Upper lobe of left lung (tissue), 6 donors: ENCODE results near the gene SLC26A11. TPM values are rescaled to one million over a fixed set of nuclear protein-coding genes. Genes with fewer than 3 reads are reported as not detected.

Source experiments
- ATAC-seq, 2 donors: fragments of 200-7000 bp; cut with Tn5 transposase; one replicate each; pipeline ENCODE4 v1.9.1; 2022; ENCODE audit warnings: mild to moderate bottlenecking in 2 of 2, moderate library complexity in 2 of 2; ENCODE audit not compliant: low FRiP score in 2 of 2
- DNase-seq, 2 donors: peaks; one replicate each; pipeline ENCODE4 v3.0.0-alpha.2; 2019 to 2020
- H3K27ac ChIP-seq, 4 donors: fragments of 200-600 bp; sonication (generic); one replicate each; pipeline ENCODE4 v1.5.1; 2016 to 2019
- H3K27me3 ChIP-seq, 4 donors: fragments of 200-600 bp; sonication (generic); one replicate each; pipeline ENCODE4 v1.5.1; 2017 to 2019
- H3K36me3 ChIP-seq, 4 donors: fragments of 200-600 bp; sonication (generic); one replicate each; pipeline ENCODE4 v1.5.1; 2016 to 2019
- H3K4me1 ChIP-seq, 4 donors: fragments of 200-600 bp; sonication (generic); one replicate each; pipeline ENCODE4 v1.5.1; 2018 to 2019
- H3K4me3 ChIP-seq, 4 donors: fragments of 200-600 bp; sonication (generic); one replicate each; pipeline ENCODE4 v1.5.1; 2017 to 2019; ENCODE audit warnings: mild to moderate bottlenecking in 2 of 4, moderate library complexity in 1 of 4
- H3K9me3 ChIP-seq, 4 donors: fragments of 200-600 bp; sonication (generic); one replicate each; pipeline ENCODE4 v1.5.1; 2018 to 2019
- EP300 ChIP-seq, 4 donors: sonication (generic); formaldehyde crosslinking; IDR thresholded peaks; one replicate each; pipeline ENCODE4 v1.5.1; 2017; ENCODE audit warnings: antibody characterized with exemption in 4 of 4, control low read depth in 2 of 4
- POLR2A ChIP-seq, 4 donors: fragments of 450-650 bp; IDR thresholded peaks; one replicate each; pipeline ENCODE4 v1.5.1; 2016 to 2017; ENCODE audit warnings: antibody characterized with exemption in 4 of 4, mild to moderate bottlenecking in 2 of 4
- POLR2AphosphoS5 ChIP-seq, 2 donors: sonication (generic); formaldehyde crosslinking; IDR thresholded peaks; one replicate each; pipeline ENCODE4 v1.5.1; 2017; ENCODE audit warnings: antibody characterized with exemption in 2 of 2
- WGBS, 2 donors: methylation state at CpG; one replicate each; pipeline ENCODE4 v1.1.5; 2017 to 2018; 5-methylcytosine and 5-hydroxymethylcytosine counted together
- total RNA-seq, 6 donors: library from RNA; depleted of rRNA in 4 of 6; stranded (reverse); fragments of >200 nt in 4 of 6; gene quantifications; one replicate each; pipeline versions ENCODE4 v1.1.0 to v1.2.1, GENCODE V29; 2016 to 2021
- TF ChIP-seq, protein P1 (sequence below), 6 experiments: fragments of 450-650 bp in 4 of 6; fragments of 200-600 bp in 2 of 6; sonication (generic) in 2 of 6; IDR thresholded peaks; one replicate each; pipeline ENCODE4 v1.5.1; 2016 to 2019; ENCODE audit warnings: antibody characterized with exemption in 6 of 6
- donor health status: DM: no; HTN: no; CAD: no; lungs with moderate emphysema.
- donor health status: DM: no; HTN: yes; CAD: no; lungs with severe emphysema.

Gene SLC26A11
- total RNA-seq, 6 donors from 2014 or later = 14.8 to 162 (median 43.1) TPM

DNA sequence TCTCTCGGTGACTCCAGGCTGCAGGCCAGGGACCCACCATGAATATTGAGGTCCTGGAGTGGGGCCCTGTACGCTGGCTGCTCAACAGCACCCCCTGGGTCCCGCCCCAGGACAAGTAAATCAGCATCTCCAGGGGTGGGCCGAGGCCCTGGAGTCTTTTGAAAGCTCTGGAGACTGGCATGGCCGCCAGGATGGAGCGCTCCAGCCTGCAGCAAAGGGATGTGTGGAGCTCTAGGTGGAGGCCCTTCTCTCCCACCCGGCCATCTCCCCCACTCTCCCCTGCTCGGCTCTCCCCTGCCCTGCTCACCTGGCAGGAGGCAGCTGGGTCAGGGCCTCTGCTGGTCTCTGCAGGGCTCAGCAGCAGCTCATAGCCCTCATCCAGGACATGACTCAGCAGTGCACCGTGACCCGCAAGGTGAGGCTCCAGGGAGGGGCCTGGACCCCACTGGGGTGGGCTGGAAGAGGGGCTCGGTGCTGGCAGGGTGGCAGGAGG, 16.7 kb upstream of the SLC26A11 start:
- no peak overlapping the region for H3K4me3 ChIP-seq
- H3K36me3 ChIP-seq = peaks cover 0 to 8% (median 4%) of the 10 kb centered on the region in 4 donors
- no peak overlapping the region for H3K27ac ChIP-seq
- H3K9me3 ChIP-seq = no peaks in the 10 kb centered on the region
- H3K27me3 ChIP-seq = no peaks in the 10 kb centered on the region
- no peak for ATAC-seq
- WGBS, 2 donors = 82 to 85% methylated on average over 9 to 10 of the region's 11 CpGs
- no peaks in the 10 kb centered on the region for H3K4me1 ChIP-seq
- DNase-seq = no peak
- TF ChIP-seq POLR2AphosphoS5 (IDR thresholded peaks at IDR 0.05) (no peak), EP300 (IDR thresholded peaks at IDR 0.05) (no peak), POLR2A (IDR thresholded peaks at IDR 0.05) (no peak)
- TF ChIP-seq, protein P1, sequence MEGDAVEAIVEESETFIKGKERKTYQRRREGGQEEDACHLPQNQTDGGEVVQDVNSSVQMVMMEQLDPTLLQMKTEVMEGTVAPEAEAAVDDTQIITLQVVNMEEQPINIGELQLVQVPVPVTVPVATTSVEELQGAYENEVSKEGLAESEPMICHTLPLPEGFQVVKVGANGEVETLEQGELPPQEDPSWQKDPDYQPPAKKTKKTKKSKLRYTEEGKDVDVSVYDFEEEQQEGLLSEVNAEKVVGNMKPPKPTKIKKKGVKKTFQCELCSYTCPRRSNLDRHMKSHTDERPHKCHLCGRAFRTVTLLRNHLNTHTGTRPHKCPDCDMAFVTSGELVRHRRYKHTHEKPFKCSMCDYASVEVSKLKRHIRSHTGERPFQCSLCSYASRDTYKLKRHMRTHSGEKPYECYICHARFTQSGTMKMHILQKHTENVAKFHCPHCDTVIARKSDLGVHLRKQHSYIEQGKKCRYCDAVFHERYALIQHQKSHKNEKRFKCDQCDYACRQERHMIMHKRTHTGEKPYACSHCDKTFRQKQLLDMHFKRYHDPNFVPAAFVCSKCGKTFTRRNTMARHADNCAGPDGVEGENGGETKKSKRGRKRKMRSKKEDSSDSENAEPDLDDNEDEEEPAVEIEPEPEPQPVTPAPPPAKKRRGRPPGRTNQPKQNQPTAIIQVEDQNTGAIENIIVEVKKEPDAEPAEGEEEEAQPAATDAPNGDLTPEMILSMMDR (IDR thresholded peaks at IDR 0.05) = no peak

GRCh38 chr17:80204626-80205468, 15.4 kb upstream of the SLC26A11 start:
- no peak overlapping the region for H3K4me3 ChIP-seq
- peak in 1 of 2 donors; percentile 74 for DNase-seq
- no peaks in the 10 kb centered on the region for H3K4me1 ChIP-seq
- no peak overlapping the region for H3K27ac ChIP-seq
- ATAC-seq = no peak
- no peak for TF ChIP-seq POLR2A (IDR thresholded peaks at IDR 0.05)
- TF ChIP-seq EP300 (IDR thresholded peaks at IDR 0.05) = no peak
- no peak for TF ChIP-seq POLR2AphosphoS5 (IDR thresholded peaks at IDR 0.05)
- TF ChIP-seq, protein P1 (IDR thresholded peaks at IDR 0.05) = no peak
- WGBS, 2 donors = 70 to 88% methylated on average over 12 to 19 of the region's 19 CpGs
- H3K9me3 ChIP-seq = no peaks in the 10 kb centered on the region
- H3K27me3 ChIP-seq = no peaks in the 10 kb centered on the region
- peaks cover 0 to 21% (median 12%) of the 10 kb centered on the region in 4 donors for H3K36me3 ChIP-seq

- H3K27me3 ChIP-seq = no peaks in the 10 kb centered on the region
Measured at GRCh38 chr17:80205811-80206210, 14.4 kb upstream of the SLC26A11 start.

GRCh38 chr17:80208050-80208449, 12.2 kb upstream of the SLC26A11 start:
- 97 to 100% methylated on average over 1 to 16 of the region's 16 CpGs for WGBS, 2 donors
- DNase-seq (peak in 1 of 2 donors; percentile 74), ATAC-seq (no peak)
- Histone ChIP-seq H3K36me3 (peaks cover 0 to 53% (median 41%) of the 10 kb centered on the region in 4 donors), H3K4me1 (peaks cover 0 to 3% (median 0%) of the 10 kb centered on the region in 4 donors), H3K27ac (no peak overlapping the region), H3K4me3 (no peak overlapping the region), H3K27me3 (no peaks in the 10 kb centered on the region), H3K9me3 (no peaks in the 10 kb centered on the region)
- TF ChIP-seq POLR2AphosphoS5 (IDR thresholded peaks at IDR 0.05) = no peak
- TF ChIP-seq, protein P1 (IDR thresholded peaks at IDR 0.05) = no peak
- no peak for TF ChIP-seq EP300 (IDR thresholded peaks at IDR 0.05)
- TF ChIP-seq POLR2A (IDR thresholded peaks at IDR 0.05) = no peak

More at GRCh38 chr17:80205811-80206210, 14.4 kb upstream of the SLC26A11 start:
- Histone ChIP-seq H3K27ac (no peak overlapping the region), H3K9me3 (no peaks in the 10 kb centered on the region), H3K4me1 (no peaks in the 10 kb centered on the region), H3K36me3 (peaks cover 0 to 31% (median 22%) of the 10 kb centered on the region in 4 donors), H3K4me3 (no peak overlapping the region)
- DNase-seq (no peak), ATAC-seq (no peak)
- TF ChIP-seq EP300 (IDR thresholded peaks at IDR 0.05) = no peak
- no peak for TF ChIP-seq POLR2AphosphoS5 (IDR thresholded peaks at IDR 0.05)
- TF ChIP-seq, protein P1 (IDR thresholded peaks at IDR 0.05) = no peak
- TF ChIP-seq POLR2A (IDR thresholded peaks at IDR 0.05) = no peak
- 92 to 93% methylated on average over 13 of the region's 13 CpGs for WGBS, 2 donors
